ENCODE measurements around the gene EPHA1.

The EPHA1 gene

GRCh38 chr7:143389316-143390103 lies 19.1 kb downstream of the EPHA1 start:
- no peak for DNase-seq (ENCODE audit: low spot score)

DNA sequence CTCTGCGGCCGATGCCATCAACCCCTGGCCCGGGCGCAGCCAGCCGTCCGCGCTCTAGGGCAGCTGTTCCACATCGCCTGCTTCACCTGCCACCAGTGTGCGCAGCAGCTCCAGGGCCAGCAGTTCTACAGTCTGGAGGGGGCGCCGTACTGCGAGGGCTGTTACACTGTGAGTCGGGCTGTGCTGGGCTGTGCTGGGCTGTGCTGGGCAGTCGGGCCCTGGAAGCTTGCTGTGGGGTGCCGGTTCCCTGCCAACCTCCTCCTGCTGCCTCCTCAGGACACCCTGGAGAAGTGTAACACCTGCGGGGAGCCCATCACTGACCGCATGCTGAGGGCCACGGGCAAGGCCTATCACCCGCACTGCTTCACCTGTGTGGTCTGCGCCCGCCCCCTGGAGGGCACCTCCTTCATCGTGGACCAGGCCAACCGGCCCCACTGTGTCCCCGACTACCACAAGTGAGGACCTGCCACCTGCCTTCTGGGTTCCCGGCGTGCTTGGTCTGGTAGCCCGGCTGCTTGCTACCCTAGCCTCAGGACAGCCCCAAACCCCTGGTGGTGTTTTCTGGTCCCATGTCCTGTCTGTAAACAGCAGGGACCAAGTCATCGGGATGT lies 20.1 kb downstream of the EPHA1 start:
- no peak for DNase-seq (ENCODE audit: low spot score)

DNA sequence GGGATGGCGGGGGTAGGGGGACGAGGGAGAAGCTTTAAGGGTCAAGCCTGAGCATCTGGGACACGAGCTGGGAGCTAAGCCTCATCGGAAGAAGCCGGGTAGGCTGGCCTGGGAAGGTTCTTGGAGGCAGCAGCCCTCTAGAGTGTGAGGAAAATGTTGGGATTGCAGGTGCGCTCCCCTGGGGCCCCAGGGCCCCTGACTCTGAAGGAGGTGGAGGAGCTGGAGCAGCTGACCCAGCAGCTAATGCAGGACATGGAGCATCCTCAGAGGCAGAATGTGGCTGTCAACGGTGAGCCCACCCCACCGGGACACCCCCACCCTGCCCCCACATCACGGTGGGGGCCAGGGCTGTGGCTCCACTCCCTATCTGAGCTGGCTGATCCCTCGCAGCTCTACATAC lies 20.6 kb downstream of the EPHA1 start:
- DNase-seq (ENCODE audit: low spot score) = no peak

DNA sequence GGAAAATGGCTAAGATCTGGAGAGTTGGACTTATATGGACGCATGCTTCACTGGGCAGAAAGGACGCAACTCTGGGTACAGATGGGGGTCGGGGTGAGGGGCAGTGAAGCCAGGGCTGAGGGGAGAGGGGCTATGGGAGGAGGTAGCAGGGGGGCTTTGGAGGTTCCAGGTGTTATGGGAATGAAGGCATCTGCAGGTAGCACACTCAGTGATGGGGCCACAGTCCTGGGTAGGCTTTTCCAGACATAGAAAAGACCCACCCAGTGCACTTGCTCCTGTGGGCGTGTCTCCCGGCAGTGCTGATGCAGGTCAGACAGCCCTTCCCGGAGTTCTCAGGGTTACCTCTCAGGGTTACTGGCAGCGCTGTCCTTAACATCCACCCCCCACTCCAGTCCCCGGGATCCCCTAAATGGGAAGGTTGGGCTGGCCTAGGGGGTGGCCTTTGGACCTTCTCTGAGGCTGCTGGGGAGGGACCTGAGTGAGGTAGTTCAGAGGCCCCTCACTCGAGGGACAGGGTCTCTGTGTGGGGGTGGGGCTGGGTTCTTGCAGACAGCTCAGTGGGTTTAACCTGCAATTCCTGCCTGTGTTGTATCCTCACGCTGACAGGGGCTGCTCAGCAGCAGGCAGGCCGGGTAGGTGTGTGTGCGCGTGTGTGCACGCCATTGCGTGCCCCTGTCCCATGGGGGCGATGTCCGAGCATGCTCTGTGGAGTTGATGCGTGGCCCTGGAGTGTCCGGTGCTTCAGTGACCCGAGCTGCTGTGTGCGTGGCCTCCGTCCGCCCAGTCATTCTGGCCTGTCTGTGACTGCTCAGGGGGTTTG lies 21.3 kb downstream of the EPHA1 start:
- DNase-seq (ENCODE audit: low spot score) = no peak

GRCh38 chr7:143385891-143386781 lies 22.5 kb downstream of the EPHA1 start:
- DNase-seq (ENCODE audit: low spot score) = no peak

GRCh38 chr7:143384661-143385631 lies 23.7 kb downstream of the EPHA1 start:
- no peak for DNase-seq (ENCODE audit: low spot score)

- no peak for DNase-seq (ENCODE audit: low spot score)
Observed at GRCh38 chr7:143384148-143384547, 24.5 kb downstream of the EPHA1 start.

- DNase-seq (ENCODE audit: low spot score) = no peak
Observed at GRCh38 chr7:143383642-143383957, 25.1 kb downstream of the EPHA1 start.

GRCh38 chr7:143382791-143383641 lies 25.6 kb downstream of the EPHA1 start:
- DNase-seq (ENCODE audit: low spot score) = no peak

- DNase-seq (ENCODE audit: low spot score) = no peak
Observed at GRCh38 chr7:143382126-143382790, 26.4 kb downstream of the EPHA1 start.

- DNase-seq (ENCODE audit: low spot score) = no peak
Observed at GRCh38 chr7:143381427-143382125, 27.1 kb downstream of the EPHA1 start.

DNA sequence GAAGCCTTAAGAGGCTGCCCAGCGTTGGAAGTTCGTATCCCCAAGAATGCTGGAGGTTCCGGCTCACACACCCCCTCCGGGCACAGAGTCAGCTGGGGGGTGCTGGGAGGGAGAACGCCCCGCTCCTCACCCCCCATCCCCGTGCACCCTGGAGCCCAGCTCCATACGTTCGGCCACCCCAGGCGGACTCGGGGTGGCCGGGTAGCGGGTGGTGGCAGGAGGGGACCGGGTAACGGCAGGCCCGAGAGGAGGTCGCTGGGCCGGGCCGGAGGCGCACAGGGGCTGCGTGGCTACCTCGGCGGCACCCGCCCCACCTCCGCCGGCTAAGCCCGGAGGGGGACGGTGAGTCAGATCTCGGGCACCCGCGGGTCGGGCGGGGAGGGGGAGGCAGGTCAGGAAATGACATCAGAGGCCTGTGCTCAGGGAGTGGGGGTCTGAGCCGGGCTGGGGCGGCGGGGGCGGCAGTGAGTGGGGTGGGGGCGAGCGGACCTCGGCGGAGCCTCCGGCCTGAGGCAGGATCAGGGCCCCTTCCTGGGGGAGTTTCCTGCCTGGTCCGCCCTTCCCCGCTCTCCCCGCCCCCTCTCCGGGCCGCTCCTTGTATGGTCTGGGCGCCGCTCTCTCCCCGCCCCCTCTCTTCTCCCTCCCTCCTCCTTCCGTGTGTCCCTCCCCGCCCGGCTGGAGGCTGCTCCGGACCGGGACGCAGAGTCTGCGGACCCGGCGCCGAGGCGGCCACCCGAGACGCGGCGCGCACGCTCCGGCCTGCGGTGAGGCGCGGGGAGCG lies 27.8 kb downstream of the EPHA1 start, which contains the start of gene ZYX:
ZYX (plus strand) TSS at position 700 of the 781 bp plus-strand sequence. CDS start 227 bp downstream, outside the sequence.
- DNase-seq (ENCODE audit: low spot score) = peak; percentile 94

DNA sequence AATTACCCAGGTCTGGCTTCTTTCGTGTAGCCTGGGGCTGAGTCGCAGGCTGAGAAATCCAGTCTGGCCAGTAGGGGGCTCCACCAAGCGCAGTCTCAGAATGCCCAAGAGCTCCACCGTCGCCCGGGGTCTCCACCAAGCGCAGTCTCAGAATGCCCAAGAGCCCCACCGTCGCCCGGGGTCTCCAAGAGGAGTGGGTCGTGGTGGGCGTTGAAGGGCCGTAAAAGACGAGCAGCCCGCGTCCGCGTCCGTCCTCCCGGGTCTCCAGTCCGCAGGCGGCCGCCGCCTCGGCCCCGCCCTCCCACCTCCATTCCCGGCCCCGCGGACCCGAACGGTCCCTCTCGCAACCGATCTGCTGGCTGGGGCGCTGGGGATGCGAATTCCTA lies 28.4 kb downstream of the EPHA1 start:
- peak; percentile 84 for DNase-seq (ENCODE audit: low spot score)

DNA sequence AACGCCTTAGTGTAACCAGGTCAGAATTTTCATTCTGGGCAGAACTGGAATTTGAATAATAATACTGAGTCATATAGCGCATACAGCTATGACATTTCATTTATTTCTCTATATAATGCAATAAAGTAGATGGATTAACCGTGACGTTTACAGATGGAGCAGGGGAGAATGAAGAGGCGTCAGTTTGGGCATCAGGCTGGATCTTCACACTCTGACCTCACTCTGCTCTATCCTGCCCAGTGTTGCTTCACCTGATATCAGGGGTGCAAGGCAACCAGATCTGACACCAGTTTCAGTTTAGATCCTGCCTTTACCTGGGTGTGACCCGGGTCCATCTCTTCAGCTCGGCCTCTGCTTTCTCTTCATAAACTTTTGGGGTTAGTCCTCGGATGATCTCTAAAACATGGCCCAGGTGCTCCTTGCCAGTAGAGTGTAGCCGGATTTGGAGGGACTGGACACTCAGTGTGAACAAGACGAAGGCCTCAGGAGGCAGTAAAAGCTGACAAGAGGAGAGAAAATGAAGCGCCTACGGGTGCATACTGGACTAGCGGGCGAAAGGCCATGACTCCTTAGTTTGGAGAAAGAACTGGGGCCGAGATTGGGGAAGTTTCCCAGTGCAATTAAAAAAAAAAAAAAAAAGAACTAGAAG lies 28.9 kb downstream of the EPHA1 start:
- peak; percentile 16 for DNase-seq (ENCODE audit: low spot score)

DNA sequence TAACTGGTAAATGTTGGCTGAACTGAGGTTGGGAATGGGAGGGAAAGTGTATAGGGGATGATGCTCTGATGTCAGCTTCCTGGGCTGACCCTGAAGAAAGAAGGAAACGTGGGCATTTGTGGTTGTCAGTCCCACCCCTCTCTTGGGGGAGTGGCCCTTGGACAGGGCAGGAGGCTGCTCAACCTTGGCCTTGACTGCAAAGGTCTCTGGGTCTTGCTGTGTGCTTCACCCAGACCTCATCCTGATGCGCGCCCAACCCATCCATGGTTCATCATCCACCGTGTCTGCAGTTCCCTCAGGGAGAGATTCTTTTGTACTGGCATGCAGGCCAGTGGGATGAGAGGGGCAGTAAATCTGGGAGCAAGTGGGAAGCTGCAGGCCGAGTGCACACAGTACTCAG lies 32.3 kb downstream of the EPHA1 start:
- DNase-seq (ENCODE audit: low spot score) = no peak

DNA sequence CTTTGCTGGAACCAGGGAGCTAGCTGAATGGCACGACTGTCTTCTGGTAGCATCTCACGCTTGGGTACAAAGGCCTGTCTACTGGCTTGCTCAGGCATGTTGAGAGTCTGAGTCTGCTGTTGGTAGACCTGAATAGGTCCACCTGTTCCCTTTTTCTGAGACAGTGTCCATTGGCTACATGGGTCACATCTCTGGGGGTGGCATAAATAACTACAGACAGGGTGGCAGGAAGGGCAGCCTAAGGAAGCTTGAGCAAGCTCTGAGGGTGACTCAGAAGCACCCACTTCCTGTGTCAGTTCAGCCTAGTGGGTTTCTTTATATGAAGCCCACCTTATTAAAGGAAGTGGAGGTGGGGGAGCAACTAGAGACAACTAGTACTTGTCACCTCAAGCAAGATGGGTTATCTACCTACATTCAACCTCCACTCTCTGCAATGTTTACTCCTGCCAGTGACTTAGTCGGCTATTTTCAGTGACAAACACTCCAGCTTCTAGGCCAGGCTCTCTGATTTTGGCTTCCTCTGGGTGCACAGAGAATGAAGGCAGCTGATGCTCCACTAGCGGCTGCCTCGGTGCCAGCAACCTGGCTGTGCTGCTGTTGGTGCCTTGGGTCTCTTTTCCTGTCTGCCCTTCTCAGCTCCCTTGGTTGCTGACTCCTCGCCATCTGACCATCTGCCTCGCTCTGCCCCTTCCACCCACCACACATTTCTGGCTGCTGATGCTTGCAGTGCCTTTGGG lies 33.2 kb downstream of the EPHA1 start:
- DNase-seq (ENCODE audit: low spot score) = peak; percentile 45

DNA sequence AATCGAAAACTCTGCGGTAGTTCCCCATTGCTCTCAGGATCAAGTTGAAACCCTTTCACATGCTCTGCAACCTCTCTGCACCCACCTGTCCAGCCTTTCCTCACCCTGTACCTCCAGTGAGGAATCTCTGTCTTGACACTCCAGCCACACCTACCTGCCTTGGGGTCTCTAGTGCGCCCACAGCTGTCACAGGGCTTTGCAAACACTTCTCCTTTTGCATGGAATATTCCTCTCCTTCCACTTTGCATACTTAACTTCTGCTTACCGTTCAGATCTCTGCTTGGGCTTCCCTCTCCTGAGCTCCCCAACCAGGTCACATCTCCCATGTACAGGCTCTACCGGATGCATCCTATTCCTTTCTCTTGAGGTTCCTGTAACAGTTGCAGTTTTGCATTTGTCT lies 34.1 kb downstream of the EPHA1 start:
- DNase-seq (ENCODE audit: low spot score) = no peak

Measured in kidney capillary endothelial cell (primary cell).